Measurements from ENCODE around the gene GUCY1B1. TPM values are rescaled to one million over a fixed set of nuclear protein-coding genes. Genes with fewer than 3 reads are reported as not detected.

The GUCY1B1 gene
- total and polyA plus RNA-seq, 2 donors (not counting 1 experiment from before 2014, with no cell fraction given), result 37.8 to 38.1 TPM

DNA sequence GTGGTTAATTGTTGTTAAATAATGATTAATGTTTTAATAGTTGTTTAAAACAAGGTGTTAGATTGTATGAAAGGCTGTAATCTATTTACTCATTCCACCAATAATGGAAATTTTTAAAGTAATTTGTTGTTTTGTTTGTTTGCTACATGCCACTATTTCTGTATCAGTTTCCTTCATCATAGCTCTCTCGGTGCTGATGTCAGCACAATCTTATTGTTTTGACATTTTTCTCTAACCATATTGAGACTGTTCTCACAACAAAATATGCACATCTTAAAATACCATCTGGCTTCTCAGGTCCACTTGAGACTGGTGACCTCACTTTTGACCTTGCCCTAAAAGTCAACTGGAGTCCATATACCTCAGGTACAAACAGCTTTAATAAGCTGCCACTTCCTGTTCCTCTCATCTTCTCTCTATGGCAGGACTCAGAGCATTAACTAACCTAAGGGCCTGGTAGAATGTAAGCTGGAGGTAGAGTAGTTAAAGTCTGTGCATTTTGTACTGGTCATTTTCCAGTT, 1.0 kb upstream of the GUCY1B1 start:
- TF ChIP-seq, protein P1, sequence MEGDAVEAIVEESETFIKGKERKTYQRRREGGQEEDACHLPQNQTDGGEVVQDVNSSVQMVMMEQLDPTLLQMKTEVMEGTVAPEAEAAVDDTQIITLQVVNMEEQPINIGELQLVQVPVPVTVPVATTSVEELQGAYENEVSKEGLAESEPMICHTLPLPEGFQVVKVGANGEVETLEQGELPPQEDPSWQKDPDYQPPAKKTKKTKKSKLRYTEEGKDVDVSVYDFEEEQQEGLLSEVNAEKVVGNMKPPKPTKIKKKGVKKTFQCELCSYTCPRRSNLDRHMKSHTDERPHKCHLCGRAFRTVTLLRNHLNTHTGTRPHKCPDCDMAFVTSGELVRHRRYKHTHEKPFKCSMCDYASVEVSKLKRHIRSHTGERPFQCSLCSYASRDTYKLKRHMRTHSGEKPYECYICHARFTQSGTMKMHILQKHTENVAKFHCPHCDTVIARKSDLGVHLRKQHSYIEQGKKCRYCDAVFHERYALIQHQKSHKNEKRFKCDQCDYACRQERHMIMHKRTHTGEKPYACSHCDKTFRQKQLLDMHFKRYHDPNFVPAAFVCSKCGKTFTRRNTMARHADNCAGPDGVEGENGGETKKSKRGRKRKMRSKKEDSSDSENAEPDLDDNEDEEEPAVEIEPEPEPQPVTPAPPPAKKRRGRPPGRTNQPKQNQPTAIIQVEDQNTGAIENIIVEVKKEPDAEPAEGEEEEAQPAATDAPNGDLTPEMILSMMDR (conservative IDR thresholded peaks at IDR 0.05 in 1 of 2, IDR thresholded peaks at IDR 0.05 in 1 of 2; ENCODE audit: low read depth in 1 of 2, low read length in 2 of 2), result no peak
- TF ChIP-seq EZH2 (IDR thresholded peaks at IDR 0.05; ENCODE audit: low read length, missing control alignments), result no peak
- H3K9ac ChIP-seq (ENCODE audit: insufficient read depth, low read length), result no peak overlapping the region
- H3K27me3 ChIP-seq (ENCODE audit: control insufficient read depth, insufficient read depth, low read length), result no peaks in the 10 kb centered on the region
- no peak for DNase-seq (ENCODE audit: low read depth in 2 of 2)
- H3K79me2 ChIP-seq (ENCODE audit: control insufficient read depth, insufficient read depth, low read length), result no peaks in the 10 kb centered on the region
- no peak overlapping the region for H3K27ac ChIP-seq (ENCODE audit: insufficient read depth, low read length)
- no peak overlapping the region for H3K4me2 ChIP-seq (ENCODE audit: extremely low read depth, insufficient read depth, low read length)
- no peak overlapping the region for H3K4me3 ChIP-seq (replicated peaks in 1 of 4; ENCODE audit: control extremely low read depth in 1 of 4, insufficient read depth in 1 of 4, low read depth in 3 of 4, low read length in 4 of 4)
- no peaks in the 10 kb centered on the region for H3K4me1 ChIP-seq (ENCODE audit: control insufficient read depth, extremely low read depth, insufficient read depth, low read length)
- H3K9me3 ChIP-seq (ENCODE audit: control insufficient read depth, insufficient read depth, low read depth, low read length), result no peaks in the 10 kb centered on the region
- H4K20me1 ChIP-seq (ENCODE audit: control insufficient read depth, extremely low read depth, insufficient read depth, low read length), result no peaks in the 10 kb centered on the region
- H2AFZ ChIP-seq (ENCODE audit: low read length), result no peak overlapping the region
- no peaks in the 10 kb centered on the region for H3K36me3 ChIP-seq (ENCODE audit: control insufficient read depth, insufficient read depth, low read length)

DNA sequence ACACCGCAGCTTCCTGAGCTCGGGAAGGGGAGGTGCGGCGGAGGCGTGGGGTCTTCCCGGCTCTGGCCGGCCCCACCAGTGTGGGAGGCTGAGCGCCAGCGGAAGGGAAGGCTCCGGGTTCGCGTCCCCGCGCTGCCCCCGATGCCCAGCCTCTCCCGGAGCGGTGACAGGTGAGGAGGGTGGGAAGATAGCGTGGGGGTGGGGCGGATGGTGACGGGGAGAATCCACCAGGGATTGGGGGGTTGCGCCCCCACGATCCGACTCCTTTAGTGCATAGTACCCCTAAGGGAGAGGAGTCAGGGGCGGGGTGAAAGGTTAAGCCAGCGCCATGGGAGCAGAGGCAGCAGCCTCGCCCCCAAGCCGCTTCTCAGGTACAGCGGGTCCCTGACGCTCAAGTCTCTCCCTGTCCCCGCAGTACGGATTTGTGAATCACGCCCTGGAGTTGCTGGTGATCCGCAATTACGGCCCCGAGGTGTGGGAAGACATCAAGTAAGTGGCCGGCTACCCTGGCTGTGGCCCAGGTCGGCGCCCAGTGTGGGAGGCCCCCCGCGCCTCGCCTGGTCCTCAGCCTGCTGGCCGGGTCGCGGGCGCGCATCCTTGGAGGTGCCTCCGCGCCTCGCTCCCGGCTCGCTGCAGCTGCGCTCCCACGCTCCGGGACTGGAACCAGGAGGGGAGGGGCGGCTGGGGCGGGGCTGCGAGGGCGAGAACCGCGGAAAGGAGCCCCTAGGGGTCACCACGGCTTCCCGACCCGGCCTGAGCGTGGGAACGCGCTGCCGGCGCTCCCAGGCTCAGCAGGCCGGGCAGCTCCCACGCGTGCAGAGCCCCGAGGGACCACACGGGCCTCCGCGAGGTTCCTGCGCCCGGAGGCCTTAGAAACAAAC, 791 bp downstream of the GUCY1B1 start:
- Histone ChIP-seq H2AFZ (ENCODE audit: low read length) (peak overlapping the region; percentile 74), H3K27me3 (ENCODE audit: control insufficient read depth, insufficient read depth, low read length) (no peaks in the 10 kb centered on the region), H3K4me2 (ENCODE audit: extremely low read depth, insufficient read depth, low read length) (peak overlapping the region; percentile 97), H3K4me3 (replicated peaks in 1 of 4; ENCODE audit: control extremely low read depth in 1 of 4, insufficient read depth in 1 of 4, low read depth in 3 of 4, low read length in 4 of 4) (peak overlapping the region; percentile 58 to 78 (median 66)), H3K36me3 (ENCODE audit: control insufficient read depth, insufficient read depth, low read length) (no peaks in the 10 kb centered on the region), H3K9ac (ENCODE audit: insufficient read depth, low read length) (peak overlapping the region; percentile 64), H3K27ac (ENCODE audit: insufficient read depth, low read length) (no peak overlapping the region), H3K79me2 (ENCODE audit: control insufficient read depth, insufficient read depth, low read length) (no peaks in the 10 kb centered on the region), H3K4me1 (ENCODE audit: control insufficient read depth, extremely low read depth, insufficient read depth, low read length) (no peaks in the 10 kb centered on the region), H4K20me1 (ENCODE audit: control insufficient read depth, extremely low read depth, insufficient read depth, low read length) (no peaks in the 10 kb centered on the region), H3K9me3 (ENCODE audit: control insufficient read depth, insufficient read depth, low read depth, low read length) (no peaks in the 10 kb centered on the region)
- peak; percentile 23 to 61 for DNase-seq (ENCODE audit: low read depth in 2 of 2)
- no peak for TF ChIP-seq EZH2 (IDR thresholded peaks at IDR 0.05; ENCODE audit: low read length, missing control alignments)
- TF ChIP-seq, protein P1 (conservative IDR thresholded peaks at IDR 0.05 in 1 of 2, IDR thresholded peaks at IDR 0.05 in 1 of 2; ENCODE audit: low read depth in 1 of 2, low read length in 2 of 2), result no peak

DNA sequence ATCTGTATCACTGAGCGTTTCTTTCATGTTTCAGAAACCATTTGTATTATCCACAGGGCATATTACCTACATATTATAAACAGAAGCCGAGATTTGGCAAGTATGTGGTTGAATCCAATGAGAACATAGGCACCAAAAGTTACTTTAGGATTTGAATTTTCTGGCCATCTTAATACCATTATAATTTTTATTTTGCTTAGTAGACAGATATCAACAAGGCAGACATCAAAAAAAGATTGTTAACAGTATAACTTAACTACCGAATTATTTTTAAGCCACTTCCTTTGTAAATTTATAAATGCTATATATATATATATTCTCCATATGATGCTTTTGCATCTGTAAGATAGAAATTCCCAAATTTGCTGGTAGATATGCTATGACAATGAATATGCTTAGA, 2.2 kb downstream of the GUCY1B1 start:
- TF ChIP-seq, protein P1 (conservative IDR thresholded peaks at IDR 0.05 in 1 of 2, IDR thresholded peaks at IDR 0.05 in 1 of 2; ENCODE audit: low read depth in 1 of 2, low read length in 2 of 2), result no peak
- TF ChIP-seq EZH2 (IDR thresholded peaks at IDR 0.05; ENCODE audit: low read length, missing control alignments), result no peak
- DNase-seq (ENCODE audit: low read depth in 2 of 2), result no peak
- H3K9me3 ChIP-seq (ENCODE audit: control insufficient read depth, insufficient read depth, low read depth, low read length), result no peaks in the 10 kb centered on the region
- no peaks in the 10 kb centered on the region for H3K79me2 ChIP-seq (ENCODE audit: control insufficient read depth, insufficient read depth, low read length)
- no peaks in the 10 kb centered on the region for H3K4me1 ChIP-seq (ENCODE audit: control insufficient read depth, extremely low read depth, insufficient read depth, low read length)
- no peaks in the 10 kb centered on the region for H4K20me1 ChIP-seq (ENCODE audit: control insufficient read depth, extremely low read depth, insufficient read depth, low read length)
- H3K36me3 ChIP-seq (ENCODE audit: control insufficient read depth, insufficient read depth, low read length), result no peaks in the 10 kb centered on the region
- H3K4me2 ChIP-seq (ENCODE audit: extremely low read depth, insufficient read depth, low read length), result no peak overlapping the region
- H3K27me3 ChIP-seq (ENCODE audit: control insufficient read depth, insufficient read depth, low read length), result no peaks in the 10 kb centered on the region
- no peak overlapping the region for H3K9ac ChIP-seq (ENCODE audit: insufficient read depth, low read length)
- no peak overlapping the region for H3K27ac ChIP-seq (ENCODE audit: insufficient read depth, low read length)
- no peak overlapping the region for H2AFZ ChIP-seq (ENCODE audit: low read length)
- peak overlapping the region in 1 of 4 experiments; percentile 78 for H3K4me3 ChIP-seq (replicated peaks in 1 of 4; ENCODE audit: control extremely low read depth in 1 of 4, insufficient read depth in 1 of 4, low read depth in 3 of 4, low read length in 4 of 4)

Data from fibroblast of lung (primary cell).